CD14-positive monocyte (primary cell): ENCODE results near the gene DSCAML1. TPM values are rescaled to one million over a fixed set of nuclear protein-coding genes. Genes with fewer than 3 reads are reported as not detected.

Experiments
- DNase-seq, 3 donors: peaks; one replicate each; pipeline ENCODE4 v3.0.0-alpha.2; 2011 to 2022
- H2AFZ ChIP-seq: 2 replicates; pipeline ENCODE4 v1.6.0; 2012; ENCODE audit warnings: mild to moderate bottlenecking, low read depth, low read length, inconsistent platforms; ENCODE audit not compliant: insufficient read depth, poor library complexity, severe bottlenecking
- H3K27ac ChIP-seq, 2 donors: 1 replicate in 1 of 2; 2 replicates in 1 of 2; pipeline ENCODE4 v1.5.1; 2012 to 2013; ENCODE audit warnings: low read length in 2 of 2, control low read depth in 1 of 2, inconsistent platforms in 1 of 2, low read depth in 1 of 2, mild to moderate bottlenecking in 1 of 2
- H3K27me3 ChIP-seq, 2 donors: one replicate each; pipeline versions ENCODE4 v1.6.0 to v1.6.1; 2011 to 2013; ENCODE audit warnings: low read length in 2 of 2; ENCODE audit not compliant: control insufficient read depth in 2 of 2, insufficient read depth in 2 of 2
- H3K36me3 ChIP-seq, 2 donors: replicated peaks in 1 of 2; 1 replicate in 1 of 2; 2 replicates in 1 of 2; pipeline versions ENCODE4 v1.5.1 to v1.6.1; 2012 to 2013; ENCODE audit warnings: low read length in 2 of 2, control low read depth in 1 of 2, inconsistent platforms in 1 of 2, mild to moderate bottlenecking in 1 of 2; ENCODE audit not compliant: insufficient read depth in 2 of 2, control insufficient read depth in 1 of 2
- H3K4me1 ChIP-seq, 2 donors: 1 replicate in 1 of 2; 2 replicates in 1 of 2; pipeline versions ENCODE4 v1.5.1 to v1.6.1; 2012 to 2013; ENCODE audit warnings: low read length in 2 of 2, control low read depth in 1 of 2, inconsistent platforms in 1 of 2, mild to moderate bottlenecking in 1 of 2, moderate library complexity in 1 of 2; ENCODE audit not compliant: insufficient read depth in 2 of 2, control insufficient read depth in 1 of 2
- H3K4me2 ChIP-seq: replicated peaks from 2 replicates; pipeline ENCODE3; 2012; ENCODE audit warnings: low read length, moderate library complexity, mild to moderate bottlenecking; ENCODE audit not compliant: poor library complexity, severe bottlenecking; ENCODE audit errors: extremely low read depth
- H3K4me3 ChIP-seq, 3 experiments: fragments of 200-600 bp in 1 of 3; sonication (generic) in 1 of 3; replicated peaks in 1 of 3; 1 replicate in 2 of 3; 2 replicates in 1 of 3; pipeline ENCODE4 v1.5.1; 2011 to 2013; ENCODE audit warnings: low read length in 3 of 3, mild to moderate bottlenecking in 3 of 3, control low read depth in 2 of 3, low read depth in 2 of 3, inconsistent platforms in 1 of 3, moderate library complexity in 1 of 3
- H3K79me2 ChIP-seq: 2 replicates; pipeline ENCODE4 v1.6.0; 2012; ENCODE audit warnings: mild to moderate bottlenecking, control low read depth, inconsistent platforms, low read length, moderate library complexity; ENCODE audit not compliant: insufficient read depth
- H3K9ac ChIP-seq: 2 replicates; pipeline ENCODE4 v1.6.0; 2017; ENCODE audit warnings: low read length, mild to moderate bottlenecking; ENCODE audit not compliant: insufficient read depth, poor library complexity, severe bottlenecking
- H3K9me3 ChIP-seq, 2 donors: replicated peaks in 1 of 2; 1 replicate in 1 of 2; 2 replicates in 1 of 2; pipeline versions ENCODE4 v1.5.1 to v1.6.1; 2012 to 2013; ENCODE audit warnings: low read length in 2 of 2, control low read depth in 1 of 2; ENCODE audit not compliant: control insufficient read depth in 1 of 2, insufficient read depth in 1 of 2
- H4K20me1 ChIP-seq: 2 replicates; pipeline ENCODE4 v1.6.0; 2012; ENCODE audit warnings: mild to moderate bottlenecking, low read length, control low read depth, moderate library complexity; ENCODE audit not compliant: insufficient read depth
- H3K27ac Mint-ChIP-seq, 7 donors: one replicate each; pipeline ENCODE4 v1.8.0; 2020; ENCODE audit warnings: mild to moderate bottlenecking in 7 of 7, mixed read lengths in 7 of 7, moderate library complexity in 6 of 7, inconsistent platforms in 2 of 7
- H3K27me3 Mint-ChIP-seq, 3 donors: one replicate each; pipeline ENCODE4 v1.8.0; 2021 to 2022; ENCODE audit warnings: low read depth in 3 of 3, mild to moderate bottlenecking in 3 of 3, mixed read lengths in 3 of 3, moderate library complexity in 3 of 3, inconsistent platforms in 1 of 3
- H3K36me3 Mint-ChIP-seq, 2 donors: one replicate each; pipeline ENCODE4 v1.8.0; 2020; ENCODE audit warnings: mixed read lengths in 2 of 2, inconsistent platforms in 1 of 2, mild to moderate bottlenecking in 1 of 2
- H3K4me1 Mint-ChIP-seq: one replicate; pipeline ENCODE4 v1.8.0; 2020; ENCODE audit warnings: mild to moderate bottlenecking, mixed read lengths
- H3K4me3 Mint-ChIP-seq, 2 donors: one replicate each; pipeline ENCODE4 v1.8.0; 2020; ENCODE audit warnings: mild to moderate bottlenecking in 2 of 2, mixed read lengths in 2 of 2, moderate library complexity in 1 of 2
- H3K9me3 Mint-ChIP-seq, 7 donors: one replicate each; pipeline ENCODE4 v1.8.0; 2020 to 2022; ENCODE audit warnings: mixed read lengths in 7 of 7, mild to moderate bottlenecking in 6 of 7, moderate library complexity in 6 of 7, inconsistent platforms in 2 of 7
- WGBS: methylation state at CpG from one replicate; pipeline ENCODE4 v1.1.5; 2013; ENCODE audit warnings: missing lambda C conversion rate; ENCODE audit not compliant: insufficient coverage; 5-methylcytosine and 5-hydroxymethylcytosine counted together
- intact Hi-C, 2 donors: fragments of 100-400 bp; cut with micrococcal nuclease; formaldehyde crosslinking; loops; one replicate each; pipeline versions ENCODE4 v1.15.0 to v1.15.1; 2023
- polyA plus RNA-seq, 3 donors: library from polyadenylated mRNA; depleted of rRNA in 1 of 3; unstranded in 2 of 3; stranded (reverse) in 1 of 3; fragments of 300-500 nt in 2 of 3; fragments of >200 nt in 1 of 3; fragmentation: Illumina TruSeq in 2 of 3; gene quantifications; 1 replicate in 2 of 3; 2 replicates in 1 of 3; pipeline ENCODE4 v1.2.3, GENCODE V29; 2012 to 2021
- TF ChIP-seq, protein P1 (sequence below): fragments of 200-600 bp; IDR thresholded peaks from one replicate; pipeline ENCODE4 v1.8.0; 2022; ENCODE audit warnings: antibody characterized with exemption, mild to moderate bottlenecking

DSCAML1 gene
- polyA plus RNA-seq, 3 donors = not detected

DNA sequence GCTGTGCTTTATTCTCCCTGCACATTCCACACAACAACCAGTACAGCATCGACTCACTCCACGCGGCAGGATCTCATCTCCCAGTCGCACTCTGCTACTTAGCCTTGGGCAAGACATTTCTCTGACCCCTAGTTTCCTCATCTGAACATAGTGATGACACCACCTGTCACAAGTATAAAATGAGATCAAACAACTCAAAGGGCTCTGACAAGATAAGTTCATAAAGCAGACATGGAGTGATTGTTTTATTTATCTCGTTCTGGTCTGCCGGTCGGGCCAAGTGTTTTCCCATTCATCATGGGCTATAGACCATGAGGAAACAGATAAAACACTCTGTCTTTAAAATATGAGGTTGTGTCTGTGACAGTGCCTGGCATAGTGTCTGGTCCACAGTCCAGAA is 35.0 kb downstream of the DSCAML1 start:
- no peaks in the 10 kb centered on the region for H3K36me3 Mint-ChIP-seq
- DNase-seq = no peak
- TF ChIP-seq, protein P1, sequence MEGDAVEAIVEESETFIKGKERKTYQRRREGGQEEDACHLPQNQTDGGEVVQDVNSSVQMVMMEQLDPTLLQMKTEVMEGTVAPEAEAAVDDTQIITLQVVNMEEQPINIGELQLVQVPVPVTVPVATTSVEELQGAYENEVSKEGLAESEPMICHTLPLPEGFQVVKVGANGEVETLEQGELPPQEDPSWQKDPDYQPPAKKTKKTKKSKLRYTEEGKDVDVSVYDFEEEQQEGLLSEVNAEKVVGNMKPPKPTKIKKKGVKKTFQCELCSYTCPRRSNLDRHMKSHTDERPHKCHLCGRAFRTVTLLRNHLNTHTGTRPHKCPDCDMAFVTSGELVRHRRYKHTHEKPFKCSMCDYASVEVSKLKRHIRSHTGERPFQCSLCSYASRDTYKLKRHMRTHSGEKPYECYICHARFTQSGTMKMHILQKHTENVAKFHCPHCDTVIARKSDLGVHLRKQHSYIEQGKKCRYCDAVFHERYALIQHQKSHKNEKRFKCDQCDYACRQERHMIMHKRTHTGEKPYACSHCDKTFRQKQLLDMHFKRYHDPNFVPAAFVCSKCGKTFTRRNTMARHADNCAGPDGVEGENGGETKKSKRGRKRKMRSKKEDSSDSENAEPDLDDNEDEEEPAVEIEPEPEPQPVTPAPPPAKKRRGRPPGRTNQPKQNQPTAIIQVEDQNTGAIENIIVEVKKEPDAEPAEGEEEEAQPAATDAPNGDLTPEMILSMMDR = no peak
- no peaks in the 10 kb centered on the region for H3K4me1 Mint-ChIP-seq
- H3K79me2 ChIP-seq = no peaks in the 10 kb centered on the region
- H3K4me2 ChIP-seq = no peak overlapping the region
- no peak overlapping the region for H3K4me3 Mint-ChIP-seq
- peaks cover 0 to under 1% (median 0%) of the 10 kb centered on the region in 7 donors for H3K9me3 Mint-ChIP-seq
- H3K4me1 ChIP-seq = no peaks in the 10 kb centered on the region
- no peak overlapping the region for H3K4me3 ChIP-seq
- WGBS = 67% methylated on average over 4 of the region's 7 CpGs
- no peaks in the 10 kb centered on the region for H3K9me3 ChIP-seq
- no peak overlapping the region for H3K27ac Mint-ChIP-seq
- intact Hi-C loops = no loop called here
- H3K27me3 Mint-ChIP-seq = peaks cover 6 to 9% (median 6%) of the 10 kb centered on the region in 3 donors
- no peaks in the 10 kb centered on the region for H3K36me3 ChIP-seq
- no peak overlapping the region for H3K9ac ChIP-seq
- H2AFZ ChIP-seq = no peak overlapping the region
- H3K27ac ChIP-seq = no peak overlapping the region
- no peaks in the 10 kb centered on the region for H3K27me3 ChIP-seq
- no peaks in the 10 kb centered on the region for H4K20me1 ChIP-seq

DNA sequence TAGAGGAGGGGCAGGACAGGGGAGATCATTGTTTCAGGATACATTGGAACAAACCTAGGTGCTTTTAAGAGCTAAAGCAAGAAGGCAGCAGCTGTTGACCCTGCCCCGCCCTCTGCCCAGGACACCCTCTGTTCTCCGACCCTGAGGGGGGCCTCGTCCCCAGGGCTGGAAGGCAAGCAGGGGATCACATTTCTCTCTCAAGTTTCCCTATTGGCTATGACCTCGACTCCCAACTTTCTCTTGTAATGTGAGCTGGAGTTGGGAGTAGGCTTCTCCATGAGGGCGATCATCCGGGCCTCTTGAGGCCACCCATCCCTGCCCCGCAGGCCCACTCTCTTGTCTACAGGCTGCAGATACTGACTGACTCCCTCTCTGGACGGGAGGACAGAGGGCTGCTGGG is 37.7 kb downstream of the DSCAML1 start:
- Mint-ChIP-seq H3K27ac (no peak overlapping the region), H3K4me3 (no peak overlapping the region), H3K9me3 (no peaks in the 10 kb centered on the region), H3K27me3 (peaks cover 6 to 16% (median 12%) of the 10 kb centered on the region in 3 donors), H3K4me1 (no peaks in the 10 kb centered on the region), H3K36me3 (no peaks in the 10 kb centered on the region)
- no peaks in the 10 kb centered on the region for H3K36me3 ChIP-seq
- H3K4me3 ChIP-seq = no peak overlapping the region
- 100% methylated on average over 3 of the region's 8 CpGs for WGBS
- H3K27ac ChIP-seq = no peak overlapping the region
- intact Hi-C loops = no loop called here
- H3K4me2 ChIP-seq = no peak overlapping the region
- H3K79me2 ChIP-seq = no peaks in the 10 kb centered on the region
- no peaks in the 10 kb centered on the region for H3K4me1 ChIP-seq
- H4K20me1 ChIP-seq = no peaks in the 10 kb centered on the region
- no peaks in the 10 kb centered on the region for H3K9me3 ChIP-seq
- no peak overlapping the region for H2AFZ ChIP-seq
- TF ChIP-seq, protein P1 = no peak
- no peaks in the 10 kb centered on the region for H3K27me3 ChIP-seq
- no peak for DNase-seq
- no peak overlapping the region for H3K9ac ChIP-seq
